HUES6 (cell line): ENCODE measurements around the gene NTRK2.

Source experiments
- H3K27ac ChIP-seq: 2 replicates; pipeline ENCODE4 v1.7.0; 2013; ENCODE audit warnings: low read depth, mild to moderate bottlenecking, low read length, inconsistent platforms
- H3K27me3 ChIP-seq: 2 replicates; pipeline ENCODE4 v1.6.1; 2013; ENCODE audit warnings: low read length; ENCODE audit not compliant: control insufficient read depth, insufficient read depth
- H3K36me3 ChIP-seq: 2 replicates; pipeline ENCODE4 v1.6.1; 2013; ENCODE audit warnings: low read length; ENCODE audit not compliant: control insufficient read depth, insufficient read depth
- H3K4me1 ChIP-seq: 2 replicates; pipeline ENCODE4 v1.6.1; 2013; ENCODE audit warnings: low read length; ENCODE audit not compliant: control insufficient read depth, insufficient read depth
- H3K4me3 ChIP-seq: 2 replicates; pipeline ENCODE4 v1.5.1; 2013; ENCODE audit warnings: low read depth, low read length
- H3K9ac ChIP-seq: one replicate; pipeline ENCODE4 v1.6.1; 2013; ENCODE audit warnings: mild to moderate bottlenecking, low read length
- H3K9me3 ChIP-seq: 2 replicates; pipeline ENCODE4 v1.6.1; 2013; ENCODE audit warnings: low read depth, low read length; ENCODE audit not compliant: control insufficient read depth, insufficient read depth

NTRK2 gene

GRCh38 chr9:85014292-85014691 lies 344.8 kb downstream of the NTRK2 start:
- Histone ChIP-seq H3K9ac (no peak overlapping the region), H3K36me3 (no peaks in the 10 kb centered on the region)

GRCh38 chr9:85016384-85017006 lies 347.0 kb downstream of the NTRK2 start:
- 0 out of 2 replicates have a peak, but pooled peaks cover 6% of the 10 kb centered on the region for H3K27me3 ChIP-seq
- no peak overlapping the region for H3K9ac ChIP-seq
- H3K4me1 ChIP-seq, result no peaks in the 10 kb centered on the region
- no peak overlapping the region for H3K4me3 ChIP-seq
- no peak overlapping the region for H3K27ac ChIP-seq
- no peaks in the 10 kb centered on the region for H3K9me3 ChIP-seq
- H3K36me3 ChIP-seq, result no peaks in the 10 kb centered on the region

More at GRCh38 chr9:85014292-85014691, 344.8 kb downstream of the NTRK2 start:
- Histone ChIP-seq H3K27me3 (0 out of 2 replicates have a peak, but pooled peaks cover 6% of the 10 kb centered on the region), H3K9me3 (no peaks in the 10 kb centered on the region), H3K4me1 (no peaks in the 10 kb centered on the region), H3K4me3 (no peak overlapping the region), H3K27ac (no peak overlapping the region)

- H3K9ac ChIP-seq, result no peak overlapping the region
- H3K36me3 ChIP-seq, result no peaks in the 10 kb centered on the region
- no peaks in the 10 kb centered on the region for H3K9me3 ChIP-seq
- H3K27me3 ChIP-seq, result 0 out of 2 replicates have a peak, but pooled peaks cover 6% of the 10 kb centered on the region
- no peak overlapping the region for H3K4me3 ChIP-seq
- H3K27ac ChIP-seq, result no peak overlapping the region
- no peaks in the 10 kb centered on the region for H3K4me1 ChIP-seq
Observed at GRCh38 chr9:85020791-85021190, 351.3 kb downstream of the NTRK2 start.

- Histone ChIP-seq H3K4me1 (no peaks in the 10 kb centered on the region), H3K4me3 (no peak overlapping the region), H3K9ac (no peak overlapping the region), H3K27me3 (0 out of 2 replicates have a peak, but pooled peaks cover 6% of the 10 kb centered on the region), H3K9me3 (no peaks in the 10 kb centered on the region), H3K36me3 (no peaks in the 10 kb centered on the region), H3K27ac (no peak overlapping the region)
Observed at GRCh38 chr9:85021686-85022085, 352.2 kb downstream of the NTRK2 start.

- Histone ChIP-seq H3K27ac (no peak overlapping the region), H3K9ac (no peak overlapping the region), H3K9me3 (no peaks in the 10 kb centered on the region), H3K27me3 (no peaks in the 10 kb centered on the region), H3K36me3 (no peaks in the 10 kb centered on the region), H3K4me1 (no peaks in the 10 kb centered on the region), H3K4me3 (no peak overlapping the region)
Observed at GRCh38 chr9:85024374-85024773, 354.8 kb downstream of the NTRK2 start.

- no peaks in the 10 kb centered on the region for H3K4me1 ChIP-seq
- H3K9ac ChIP-seq, result no peak overlapping the region
- no peaks in the 10 kb centered on the region for H3K27me3 ChIP-seq
- no peaks in the 10 kb centered on the region for H3K9me3 ChIP-seq
- H3K27ac ChIP-seq, result no peak overlapping the region
- H3K4me3 ChIP-seq, result no peak overlapping the region
- H3K36me3 ChIP-seq, result no peaks in the 10 kb centered on the region
Observed at GRCh38 chr9:85025638-85026037, 356.1 kb downstream of the NTRK2 start.

- H3K9me3 ChIP-seq, result no peaks in the 10 kb centered on the region
- H3K9ac ChIP-seq, result no peak overlapping the region
- H3K27me3 ChIP-seq, result no peaks in the 10 kb centered on the region
- H3K4me1 ChIP-seq, result no peaks in the 10 kb centered on the region
- H3K27ac ChIP-seq, result no peak overlapping the region
- no peak overlapping the region for H3K4me3 ChIP-seq
- no peaks in the 10 kb centered on the region for H3K36me3 ChIP-seq
Observed at GRCh38 chr9:85027870-85028269, 358.3 kb downstream of the NTRK2 start.

GRCh38 chr9:85030316-85030715 lies 360.8 kb downstream of the NTRK2 start:
- H3K9me3 ChIP-seq, result no peaks in the 10 kb centered on the region
- no peaks in the 10 kb centered on the region for H3K27me3 ChIP-seq
- no peak overlapping the region for H3K27ac ChIP-seq
- H3K4me1 ChIP-seq, result no peaks in the 10 kb centered on the region
- H3K36me3 ChIP-seq, result no peaks in the 10 kb centered on the region
- H3K9ac ChIP-seq, result no peak overlapping the region
- H3K4me3 ChIP-seq, result no peak overlapping the region

GRCh38 chr9:85036496-85036895 lies 367.0 kb downstream of the NTRK2 start:
- no peaks in the 10 kb centered on the region for H3K36me3 ChIP-seq
- H3K4me3 ChIP-seq, result no peak overlapping the region
- no peak overlapping the region for H3K27ac ChIP-seq
- no peaks in the 10 kb centered on the region for H3K9me3 ChIP-seq
- no peak overlapping the region for H3K9ac ChIP-seq
- peaks cover 13% of the 10 kb centered on the region for H3K4me1 ChIP-seq
- H3K27me3 ChIP-seq, result no peaks in the 10 kb centered on the region

GRCh38 chr9:85038061-85038460 lies 368.5 kb downstream of the NTRK2 start:
- no peak overlapping the region for H3K27ac ChIP-seq

GRCh38 chr9:85038824-85039608 lies 369.5 kb downstream of the NTRK2 start:
- Histone ChIP-seq H3K27ac (no peak overlapping the region), H3K27me3 (no peaks in the 10 kb centered on the region), H3K4me3 (no peak overlapping the region), H3K9ac (no peak overlapping the region), H3K36me3 (no peaks in the 10 kb centered on the region), H3K4me1 (peaks cover 15% of the 10 kb centered on the region), H3K9me3 (no peaks in the 10 kb centered on the region)

More at GRCh38 chr9:85038061-85038460, 368.5 kb downstream of the NTRK2 start:
- Histone ChIP-seq H3K27me3 (no peaks in the 10 kb centered on the region), H3K36me3 (no peaks in the 10 kb centered on the region), H3K4me1 (peaks cover 15% of the 10 kb centered on the region), H3K9ac (no peak overlapping the region), H3K9me3 (no peaks in the 10 kb centered on the region), H3K4me3 (no peak overlapping the region)
